Psoas muscle (tissue), 8 donors: ENCODE results near the gene S100A16. TPM values are rescaled to one million over a fixed set of nuclear protein-coding genes. Genes with fewer than 3 reads are reported as not detected.
"Not testable (repeated sequence)": the region's sequence is repeated elsewhere in the genome, so short reads cannot be mapped to it uniquely, and the experiment has no call there.

Source experiments
- ATAC-seq, 4 donors: fragments of 200-7000 bp; cut with Tn5 transposase; one replicate each; pipeline ENCODE4 v1.9.1; 2020; ENCODE audit warnings: moderate library complexity in 3 of 4, mild to moderate bottlenecking in 2 of 4
- DNase-seq, 2 donors: peaks; one replicate each; pipeline ENCODE4 v3.0.0-alpha.2; 2020
- H3K27ac ChIP-seq: fragments of 200-600 bp; one replicate; pipeline ENCODE4 v1.8.0; 2022
- H3K27me3 ChIP-seq, 3 donors: fragments of 200-600 bp in 1 of 3; one replicate each; pipeline versions ENCODE4 v1.6.1 to v1.8.0; 2013 to 2022; ENCODE audit warnings: low read length in 2 of 3, mild to moderate bottlenecking in 2 of 3, moderate library complexity in 1 of 3; ENCODE audit not compliant: insufficient read depth in 3 of 3
- H3K36me3 ChIP-seq, 2 donors: fragments of 200-600 bp in 1 of 2; one replicate each; pipeline versions ENCODE4 v1.6.1 to v1.8.0; 2013 to 2022; ENCODE audit warnings: low read depth in 1 of 2, mild to moderate bottlenecking in 1 of 2, moderate library complexity in 1 of 2; ENCODE audit not compliant: insufficient read depth in 1 of 2
- H3K4me1 ChIP-seq: fragments of 200-600 bp; one replicate; pipeline ENCODE4 v1.8.0; 2022
- H3K4me3 ChIP-seq: fragments of 200-600 bp; one replicate; pipeline ENCODE4 v1.8.0; 2022; ENCODE audit warnings: mild to moderate bottlenecking
- H3K9me3 ChIP-seq: fragments of 200-600 bp; one replicate; pipeline ENCODE4 v1.8.0; 2022
- CTCF ChIP-seq: fragments of 200-600 bp; IDR thresholded peaks from one replicate; pipeline ENCODE4 v1.8.0; 2022; ENCODE audit warnings: antibody characterized with exemption
- WGBS, 3 donors: extraction: QIAGEN DNeasy Blood & Tissue Kit; methylation state at CpG; one replicate each; pipeline versions ENCODE4 v1.1.6 to v1.1.7; 2013; 5-methylcytosine and 5-hydroxymethylcytosine counted together
- intact Hi-C, 2 donors: fragments of 100-400 bp; cut with DNase I; formaldehyde crosslinking; loops; one replicate each; pipeline versions ENCODE4 v1.11.0 to v1.14.2; 2022
- polyA plus RNA-seq, 3 donors: library from polyadenylated mRNA; stranded (reverse); fragments of 200-250 nt; gene quantifications; one replicate each; pipeline ENCODE4 v1.2.3, GENCODE V29; 2013
- total RNA-seq, 4 donors: library from RNA; stranded (reverse); fragmentation: NEBNext Ultra II Directional in 2 of 4; extraction: Animal tissue kit (Norgen Biotek cat#: 25700) in 2 of 4; gene quantifications; one replicate each; pipeline versions ENCODE4 v1.2.1 to v1.2.4, GENCODE V29; 2021 to 2023
- donor health status: healthy with polysubstance abuse.
- donor health status: DM: no; HTN: no; CAD: no; lungs with moderate emphysema.
- donor health status: Bipolar disorder and iron deficiency.
- donor health status: healthy.
- donor health status: DM: yes; HTN: yes; CAD: no.
- donor health status: DM: no; HTN: no; CAD: no.
- donor health status: DM: no; HTN: no; CAD: no.
- donor health status: DM: yes; HTN: yes; CAD: no.

S100A16 gene
- total and polyA plus RNA-seq, 7 donors = 23.3 to 251 (median 38.1) TPM

GRCh38 chr1:153587314-153587713 lies 25.6 kb downstream of the S100A16 start:
- no peak for TF ChIP-seq CTCF
- no peak for ATAC-seq
- H3K4me3 ChIP-seq = no peak overlapping the region
- H3K36me3 ChIP-seq = no peaks in the 10 kb centered on the region
- no peak for DNase-seq
- no peaks in the 10 kb centered on the region for H3K4me1 ChIP-seq
- no peaks in the 10 kb centered on the region for H3K9me3 ChIP-seq
- 62 to 69% (median 67%) methylated on average over 5 of the region's 5 CpGs for WGBS, 3 donors
- intact Hi-C loops = no loop called here
- no peak overlapping the region for H3K27ac ChIP-seq
- H3K27me3 ChIP-seq = no peaks in the 10 kb centered on the region

GRCh38 chr1:153586347-153586746 lies 26.6 kb downstream of the S100A16 start:
- ATAC-seq = no peak
- Histone ChIP-seq H3K4me1 (no peaks in the 10 kb centered on the region), H3K27me3 (no peaks in the 10 kb centered on the region), H3K4me3 (no peak overlapping the region), H3K9me3 (no peaks in the 10 kb centered on the region), H3K27ac (no peak overlapping the region), H3K36me3 (no peaks in the 10 kb centered on the region)
- 44 to 48% (median 45%) methylated on average over 1 of the region's 1 CpG for WGBS, 3 donors
- intact Hi-C loops = no loop called here
- no peak for TF ChIP-seq CTCF
- no peak for DNase-seq

- Histone ChIP-seq H3K27ac (no peak overlapping the region), H3K27me3 (no peaks in the 10 kb centered on the region), H3K9me3 (no peaks in the 10 kb centered on the region), H3K4me3 (no peak overlapping the region), H3K4me1 (no peaks in the 10 kb centered on the region), H3K36me3 (no peaks in the 10 kb centered on the region)
- no peak for TF ChIP-seq CTCF
- 88 to 100% (median 93%) methylated on average over 1 of the region's 1 CpG for WGBS, 3 donors
- ATAC-seq (no peak), DNase-seq (no peak)
- intact Hi-C loops = no loop called here
Measured at GRCh38 chr1:153585006-153585405, 27.9 kb downstream of the S100A16 start.

GRCh38 chr1:153583976-153584375 lies 29.0 kb downstream of the S100A16 start:
- ATAC-seq = no peak
- Histone ChIP-seq H3K27ac (no peak overlapping the region), H3K36me3 (no peaks in the 10 kb centered on the region), H3K9me3 (no peaks in the 10 kb centered on the region), H3K27me3 (no peaks in the 10 kb centered on the region), H3K4me3 (no peak overlapping the region), H3K4me1 (no peaks in the 10 kb centered on the region)
- TF ChIP-seq CTCF = no peak
- whole genome bisulfite sequencing, 3 donors = 77 to 81% (median 80%) methylated on average over 2 of the region's 2 CpGs
- intact Hi-C loops = no loop called here
- no peak for DNase-seq

- 88 to 95% (median 92%) methylated on average over 2 to 3 of the region's 3 CpGs for WGBS, 3 donors
- intact Hi-C loops = not testable (repeated sequence)
Measured at GRCh38 chr1:153583514-153583913, 29.4 kb downstream of the S100A16 start.

GRCh38 chr1:153582836-153583235 lies 30.1 kb downstream of the S100A16 start:
- H3K9me3 ChIP-seq, H3K36me3 ChIP-seq, DNase-seq, H3K27me3 ChIP-seq, intact Hi-C loops, H3K4me1 ChIP-seq, ATAC-seq, H3K27ac ChIP-seq, H3K4me3 ChIP-seq: not testable (repeated sequence)
- WGBS, 3 donors = 93 to 97% (median 94%) methylated on average over 24 to 34 of the region's 34 CpGs

More at GRCh38 chr1:153583514-153583913, 29.4 kb downstream of the S100A16 start:
- H3K36me3 ChIP-seq, ATAC-seq, H3K27ac ChIP-seq, H3K4me3 ChIP-seq, H3K9me3 ChIP-seq, H3K27me3 ChIP-seq, DNase-seq, H3K4me1 ChIP-seq: not testable (repeated sequence)
